ENCODE measurements around the gene CEP85. TPM values are rescaled to one million over a fixed set of nuclear protein-coding genes. Genes with fewer than 3 reads are reported as not detected.
A peak's percentile ranks its signal among the peaks of the same experiment; 100 is the strongest.

The CEP85 gene
- total RNA-seq, 2 experiments from 2014 or later = 47.1 to 55.2 TPM

DNA sequence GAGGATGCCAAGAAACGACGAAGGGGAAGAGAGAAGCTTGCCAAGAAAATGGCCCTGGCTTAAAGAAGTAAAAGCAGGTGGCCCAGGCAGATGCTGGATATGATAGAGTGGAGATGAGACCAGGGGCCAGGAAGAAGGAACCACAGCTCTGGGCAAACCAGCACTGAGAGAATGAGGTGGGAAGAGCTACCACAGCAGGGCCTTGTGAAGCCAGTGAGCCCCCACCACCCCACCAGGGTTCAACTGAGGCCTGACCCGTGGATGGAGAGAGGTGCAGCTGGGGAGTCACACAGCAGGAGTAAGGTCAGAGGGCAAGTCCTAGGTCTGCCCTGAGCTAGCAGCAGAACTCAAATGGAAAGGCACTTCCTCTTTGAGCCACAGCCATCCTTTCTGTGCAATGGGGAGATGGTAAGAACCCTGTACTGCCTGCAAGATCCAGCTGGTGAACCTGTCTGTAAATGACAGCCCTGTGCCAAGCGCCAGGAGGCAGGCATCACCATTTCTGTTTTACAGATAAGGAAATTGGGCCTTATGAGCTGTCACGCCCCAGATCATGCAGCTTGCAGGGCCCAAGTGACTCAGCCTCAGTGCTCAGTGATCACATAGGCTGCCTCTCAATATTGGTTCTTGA lies 54.4 kb downstream of the CEP85 start:
- intact Hi-C loops (cut with micrococcal nuclease; ENCODE audit: unreplicated experiment) = loop anchor here (5.0 kb wide), 1 partner anchor 184 kb away; the partner anchor contains the start of gene HMGN2
- no peaks in the 10 kb centered on the region for H3K79me2 ChIP-seq (ENCODE audit: insufficient read depth, low read depth, low read length)
- peak overlapping the region; percentile 98 for H3K27ac ChIP-seq (ENCODE audit: low read depth, low read length, poor library complexity, severe bottlenecking)
- H3K9me2 ChIP-seq (ENCODE audit: insufficient read depth, low read length) = no peaks in the 10 kb centered on the region
- BruUV-seq (replicated peaks) = no TSS peak
- H3K4me1 ChIP-seq (ENCODE audit: insufficient read depth, low read length, poor library complexity, severe bottlenecking) = peaks cover 92% of the 10 kb centered on the region
- no peaks in the 10 kb centered on the region for H4K20me1 ChIP-seq (ENCODE audit: insufficient read depth, low read length)
- CTCF ChIA-PET (ENCODE audit: unreplicated experiment) = interaction anchor here (0.7 to 3.0 kb wide), 9 partner anchors 9 to 72 kb away, joined by 3 to 30 read pairs (median 5); partner anchors contain the start of genes CD52 and SH3BGRL3
- H3K9me3 ChIP-seq (ENCODE audit: low read length) = no peaks in the 10 kb centered on the region
- H2AFZ ChIP-seq (ENCODE audit: low read length) = no peak overlapping the region
- H3K4me3 ChIP-seq (ENCODE audit: low read depth, low read length, poor library complexity, severe bottlenecking) = peak overlapping the region; percentile 47
- TF ChIP-seq, protein P1, sequence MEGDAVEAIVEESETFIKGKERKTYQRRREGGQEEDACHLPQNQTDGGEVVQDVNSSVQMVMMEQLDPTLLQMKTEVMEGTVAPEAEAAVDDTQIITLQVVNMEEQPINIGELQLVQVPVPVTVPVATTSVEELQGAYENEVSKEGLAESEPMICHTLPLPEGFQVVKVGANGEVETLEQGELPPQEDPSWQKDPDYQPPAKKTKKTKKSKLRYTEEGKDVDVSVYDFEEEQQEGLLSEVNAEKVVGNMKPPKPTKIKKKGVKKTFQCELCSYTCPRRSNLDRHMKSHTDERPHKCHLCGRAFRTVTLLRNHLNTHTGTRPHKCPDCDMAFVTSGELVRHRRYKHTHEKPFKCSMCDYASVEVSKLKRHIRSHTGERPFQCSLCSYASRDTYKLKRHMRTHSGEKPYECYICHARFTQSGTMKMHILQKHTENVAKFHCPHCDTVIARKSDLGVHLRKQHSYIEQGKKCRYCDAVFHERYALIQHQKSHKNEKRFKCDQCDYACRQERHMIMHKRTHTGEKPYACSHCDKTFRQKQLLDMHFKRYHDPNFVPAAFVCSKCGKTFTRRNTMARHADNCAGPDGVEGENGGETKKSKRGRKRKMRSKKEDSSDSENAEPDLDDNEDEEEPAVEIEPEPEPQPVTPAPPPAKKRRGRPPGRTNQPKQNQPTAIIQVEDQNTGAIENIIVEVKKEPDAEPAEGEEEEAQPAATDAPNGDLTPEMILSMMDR (conservative IDR thresholded peaks at IDR 0.05; ENCODE audit: low read length) = no peak
- TF ChIP-seq EZH2phosphoT487 (IDR thresholded peaks at IDR 0.05; ENCODE audit: borderline replicate concordance, low read depth, low read length) = no peak
- peak; percentile 83 for DNase-seq (ENCODE audit: low spot score)
- H3K4me2 ChIP-seq (ENCODE audit: low read length) = peak overlapping the region; percentile 81
- POLR2A ChIA-PET = interaction anchor here (0.6 to 11.0 kb wide), 9 partner anchors 8 to 1955 kb away, joined by 3 to 273 read pairs (median 4); partner anchors contain the start of genes CD52, SH3BGRL3 and UBXN11
- peaks cover 22% of the 10 kb centered on the region for H3K36me3 ChIP-seq (ENCODE audit: insufficient read depth, low read length)

DNA sequence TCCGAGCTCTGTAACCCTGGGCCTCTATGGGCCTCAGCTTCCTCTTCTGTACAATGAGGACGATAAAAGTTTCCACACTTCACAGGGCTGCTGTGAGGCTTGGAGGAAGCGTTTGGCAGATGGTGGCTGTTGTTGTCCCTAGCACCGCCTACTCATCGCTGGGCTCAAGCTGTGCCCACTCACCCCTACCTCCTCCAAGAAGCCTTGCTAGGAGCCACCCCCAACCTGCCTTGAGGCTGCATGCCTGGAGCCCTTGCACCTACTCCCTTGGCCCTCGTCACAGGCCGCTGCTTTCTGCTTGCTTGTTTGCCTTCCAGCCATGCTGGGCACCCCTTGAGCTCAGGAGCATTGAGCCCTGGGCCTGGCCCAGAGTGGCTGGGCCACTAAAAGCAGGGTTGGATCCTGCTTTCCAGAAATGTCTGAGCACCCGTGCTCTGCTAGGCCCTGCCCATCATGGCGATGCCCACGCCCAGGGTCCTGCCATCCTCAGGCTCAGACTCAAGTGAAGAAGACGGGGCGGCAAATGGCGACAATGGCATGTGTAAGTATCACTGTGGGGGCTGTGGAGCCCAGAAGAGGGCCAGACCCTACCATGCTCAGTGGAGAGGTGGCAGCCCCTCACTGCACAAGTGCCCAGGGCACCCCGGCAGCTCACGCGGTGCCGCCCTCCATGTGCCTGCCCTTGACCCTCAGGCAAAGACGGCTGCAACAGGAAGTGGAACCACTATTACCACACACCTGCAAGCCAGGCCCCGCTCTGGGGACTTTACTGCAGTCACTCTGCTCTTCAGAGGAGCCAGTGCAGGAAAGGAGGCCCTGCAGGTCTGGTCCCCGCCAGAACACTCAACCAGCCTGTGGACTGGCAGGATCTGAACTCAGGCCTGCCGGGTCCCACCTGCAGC lies 55.4 kb downstream of the CEP85 start:
- Histone ChIP-seq H3K9me2 (ENCODE audit: insufficient read depth, low read length) (no peaks in the 10 kb centered on the region), H3K4me3 (ENCODE audit: low read depth, low read length, poor library complexity, severe bottlenecking) (peak overlapping the region; percentile 38), H4K20me1 (ENCODE audit: insufficient read depth, low read length) (no peaks in the 10 kb centered on the region), H3K9me3 (ENCODE audit: low read length) (no peaks in the 10 kb centered on the region), H2AFZ (ENCODE audit: low read length) (no peak overlapping the region), H3K4me1 (ENCODE audit: insufficient read depth, low read length, poor library complexity, severe bottlenecking) (peaks cover 88% of the 10 kb centered on the region), H3K27ac (ENCODE audit: low read depth, low read length, poor library complexity, severe bottlenecking) (peak overlapping the region; percentile 98), H3K79me2 (ENCODE audit: insufficient read depth, low read depth, low read length) (no peaks in the 10 kb centered on the region), H3K4me2 (ENCODE audit: low read length) (peak overlapping the region; percentile 81), H3K36me3 (ENCODE audit: insufficient read depth, low read length) (peaks cover 31% of the 10 kb centered on the region)
- TF ChIP-seq EZH2phosphoT487 (IDR thresholded peaks at IDR 0.05; ENCODE audit: borderline replicate concordance, low read depth, low read length) = no peak
- TF ChIP-seq, protein P1 (conservative IDR thresholded peaks at IDR 0.05; ENCODE audit: low read length) = no peak
- POLR2A ChIA-PET = interaction anchor here (0.6 to 11.0 kb wide), 11 partner anchors 9 to 1954 kb away, joined by 3 to 273 read pairs (median 4); partner anchors contain the start of genes CD52, SH3BGRL3 and UBXN11
- intact Hi-C loops (cut with micrococcal nuclease; ENCODE audit: unreplicated experiment) = loop anchor here (1.0 to 5.0 kb wide), 3 partner anchors 18 to 183 kb away; partner anchors contain the start of gene HMGN2
- CTCF ChIA-PET (ENCODE audit: unreplicated experiment) = interaction anchor here (0.9 to 3.0 kb wide), 7 partner anchors 10 to 32 kb away, joined by 3 to 30 read pairs (median 15); partner anchors contain the start of genes CD52 and SH3BGRL3
- DNase-seq (ENCODE audit: low spot score) = peak; percentile 98
- BruUV-seq (replicated peaks) = no TSS peak
